Psoas muscle (tissue), 8 donors: ENCODE results near the gene ANKRD17. TPM values are rescaled to one million over a fixed set of nuclear protein-coding genes. Genes with fewer than 3 reads are reported as not detected.

Source experiments
- ATAC-seq, 4 donors: fragments of 200-7000 bp; cut with Tn5 transposase; one replicate each; pipeline ENCODE4 v1.9.1; 2020; ENCODE audit warnings: moderate library complexity in 3 of 4, mild to moderate bottlenecking in 2 of 4
- DNase-seq, 2 donors: peaks; one replicate each; pipeline ENCODE4 v3.0.0-alpha.2; 2020
- H3K27ac ChIP-seq: fragments of 200-600 bp; one replicate; pipeline ENCODE4 v1.8.0; 2022
- H3K27me3 ChIP-seq, 3 donors: fragments of 200-600 bp in 1 of 3; one replicate each; pipeline versions ENCODE4 v1.6.1 to v1.8.0; 2013 to 2022; ENCODE audit warnings: low read length in 2 of 3, mild to moderate bottlenecking in 2 of 3, moderate library complexity in 1 of 3; ENCODE audit not compliant: insufficient read depth in 3 of 3
- H3K36me3 ChIP-seq, 2 donors: fragments of 200-600 bp in 1 of 2; one replicate each; pipeline versions ENCODE4 v1.6.1 to v1.8.0; 2013 to 2022; ENCODE audit warnings: low read depth in 1 of 2, mild to moderate bottlenecking in 1 of 2, moderate library complexity in 1 of 2; ENCODE audit not compliant: insufficient read depth in 1 of 2
- H3K4me1 ChIP-seq: fragments of 200-600 bp; one replicate; pipeline ENCODE4 v1.8.0; 2022
- H3K4me3 ChIP-seq: fragments of 200-600 bp; one replicate; pipeline ENCODE4 v1.8.0; 2022; ENCODE audit warnings: mild to moderate bottlenecking
- H3K9me3 ChIP-seq: fragments of 200-600 bp; one replicate; pipeline ENCODE4 v1.8.0; 2022
- WGBS, 3 donors: extraction: QIAGEN DNeasy Blood & Tissue Kit; methylation state at CpG; one replicate each; pipeline versions ENCODE4 v1.1.6 to v1.1.7; 2013; 5-methylcytosine and 5-hydroxymethylcytosine counted together
- intact Hi-C, 2 donors: fragments of 100-400 bp; cut with DNase I; formaldehyde crosslinking; loops; one replicate each; pipeline versions ENCODE4 v1.11.0 to v1.14.2; 2022
- polyA plus RNA-seq, 3 donors: library from polyadenylated mRNA; stranded (reverse); fragments of 200-250 nt; gene quantifications; one replicate each; pipeline ENCODE4 v1.2.3, GENCODE V29; 2013
- total RNA-seq, 4 donors: library from RNA; stranded (reverse); fragmentation: NEBNext Ultra II Directional in 2 of 4; extraction: Animal tissue kit (Norgen Biotek cat#: 25700) in 2 of 4; gene quantifications; one replicate each; pipeline versions ENCODE4 v1.2.1 to v1.2.4, GENCODE V29; 2021 to 2023
- TF ChIP-seq, protein P1 (sequence below): fragments of 200-600 bp; IDR thresholded peaks from one replicate; pipeline ENCODE4 v1.8.0; 2022; ENCODE audit warnings: antibody characterized with exemption
- donor health status: healthy with polysubstance abuse.
- donor health status: DM: no; HTN: no; CAD: no; lungs with moderate emphysema.
- donor health status: Bipolar disorder and iron deficiency.
- donor health status: healthy.
- donor health status: DM: yes; HTN: yes; CAD: no.
- donor health status: DM: no; HTN: no; CAD: no.
- donor health status: DM: no; HTN: no; CAD: no.
- donor health status: DM: yes; HTN: yes; CAD: no.

Gene ANKRD17
- total and polyA plus RNA-seq, 7 donors = 8.0 to 66.2 (median 46.6) TPM

DNA sequence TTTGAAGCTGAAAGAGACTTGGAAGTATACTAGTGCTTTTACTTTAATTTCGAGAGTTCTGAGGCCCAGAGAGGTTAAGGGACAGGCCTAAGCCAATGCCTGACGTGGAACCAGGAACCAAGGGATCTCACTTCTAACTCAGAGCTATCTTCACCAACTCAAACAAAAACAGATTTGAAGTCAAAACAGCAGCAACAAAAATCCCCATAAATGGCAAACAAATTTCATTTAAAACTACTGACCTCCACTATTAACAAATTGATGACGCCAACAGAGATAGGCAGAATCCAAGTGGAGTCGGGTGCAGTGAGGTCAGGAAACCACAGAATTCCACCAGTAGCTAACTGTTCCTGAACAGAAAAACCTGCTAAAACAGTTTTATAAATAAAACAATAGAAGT, 194.1 kb downstream of the ANKRD17 start:
- H3K27ac ChIP-seq = no peak overlapping the region
- intact Hi-C loops = loop anchor here in 1 of 2 donors (10.0 kb wide), 1 partner anchor 1090 kb away; the partner anchor contains the start of gene MTHFD2L
- ATAC-seq = no peak
- no peak for DNase-seq
- H3K9me3 ChIP-seq = no peaks in the 10 kb centered on the region
- peaks cover 2 to 71% of the 10 kb centered on the region in 2 donors for H3K36me3 ChIP-seq
- no peak overlapping the region for H3K4me3 ChIP-seq
- H3K27me3 ChIP-seq = no peaks in the 10 kb centered on the region
- TF ChIP-seq, protein P1, sequence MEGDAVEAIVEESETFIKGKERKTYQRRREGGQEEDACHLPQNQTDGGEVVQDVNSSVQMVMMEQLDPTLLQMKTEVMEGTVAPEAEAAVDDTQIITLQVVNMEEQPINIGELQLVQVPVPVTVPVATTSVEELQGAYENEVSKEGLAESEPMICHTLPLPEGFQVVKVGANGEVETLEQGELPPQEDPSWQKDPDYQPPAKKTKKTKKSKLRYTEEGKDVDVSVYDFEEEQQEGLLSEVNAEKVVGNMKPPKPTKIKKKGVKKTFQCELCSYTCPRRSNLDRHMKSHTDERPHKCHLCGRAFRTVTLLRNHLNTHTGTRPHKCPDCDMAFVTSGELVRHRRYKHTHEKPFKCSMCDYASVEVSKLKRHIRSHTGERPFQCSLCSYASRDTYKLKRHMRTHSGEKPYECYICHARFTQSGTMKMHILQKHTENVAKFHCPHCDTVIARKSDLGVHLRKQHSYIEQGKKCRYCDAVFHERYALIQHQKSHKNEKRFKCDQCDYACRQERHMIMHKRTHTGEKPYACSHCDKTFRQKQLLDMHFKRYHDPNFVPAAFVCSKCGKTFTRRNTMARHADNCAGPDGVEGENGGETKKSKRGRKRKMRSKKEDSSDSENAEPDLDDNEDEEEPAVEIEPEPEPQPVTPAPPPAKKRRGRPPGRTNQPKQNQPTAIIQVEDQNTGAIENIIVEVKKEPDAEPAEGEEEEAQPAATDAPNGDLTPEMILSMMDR = no peak
- 71 to 84% (median 82%) methylated on average over 4 of the region's 4 CpGs for whole genome bisulfite sequencing, 3 donors
- peaks cover 8% of the 10 kb centered on the region for H3K4me1 ChIP-seq

DNA sequence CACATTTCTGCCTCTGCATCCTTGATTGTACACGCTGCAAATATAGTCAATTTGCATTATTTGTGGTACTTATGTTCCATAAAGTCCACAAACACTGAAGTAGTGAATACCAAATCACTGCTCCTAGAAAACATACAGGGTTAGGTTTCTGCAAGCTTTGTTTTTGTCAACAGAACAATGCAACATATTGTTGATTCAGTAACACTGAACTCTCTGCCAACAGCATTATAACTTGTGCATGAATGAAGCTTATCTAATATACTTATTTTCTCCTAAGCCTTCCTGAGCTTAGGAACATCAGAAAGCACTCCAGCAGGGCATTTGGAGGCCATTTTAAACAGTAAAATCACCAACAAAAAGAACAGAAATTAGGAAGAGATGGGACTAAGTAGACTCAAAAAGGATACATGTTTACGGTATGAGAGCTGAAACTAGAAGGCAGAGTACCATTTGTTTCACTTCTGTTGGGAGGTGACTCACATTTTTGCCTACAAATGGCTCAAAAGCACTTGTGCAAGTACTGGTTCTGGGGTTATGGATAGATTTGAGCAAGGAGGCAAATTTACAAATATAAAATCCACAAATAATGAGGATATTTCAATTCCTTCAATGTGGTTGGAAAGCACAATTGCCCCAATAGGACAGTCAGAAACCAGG, 203.2 kb downstream of the ANKRD17 start:
- ATAC-seq = no peak
- WGBS, 3 donors = 69 to 95% (median 85%) methylated on average over 2 of the region's 2 CpGs

DNA sequence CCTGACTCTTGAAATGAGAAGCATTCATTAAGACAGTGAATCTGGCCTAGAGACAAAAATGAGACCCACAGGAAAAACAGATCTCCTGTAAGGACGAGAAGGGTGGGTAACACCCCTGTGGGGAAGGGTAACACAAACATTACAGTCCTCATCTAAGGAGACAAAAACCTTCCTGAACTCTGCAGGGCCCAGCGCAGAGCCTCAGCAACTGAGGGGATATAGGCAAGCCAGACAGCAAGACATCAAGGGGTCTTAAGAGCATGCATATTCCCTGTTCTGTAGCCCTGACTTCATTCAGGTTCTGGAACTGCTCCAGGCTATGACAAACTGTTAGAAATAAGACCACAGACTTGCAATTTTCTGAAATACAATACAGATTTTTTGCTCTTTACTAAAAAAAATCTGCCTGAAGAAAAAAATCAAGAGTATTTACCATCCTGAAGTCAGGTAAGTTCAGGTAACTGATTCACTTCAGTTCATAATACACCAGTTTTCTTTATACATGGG, 204.6 kb downstream of the ANKRD17 start:
- no peaks in the 10 kb centered on the region for H3K4me1 ChIP-seq
- peaks cover 0 to 53% of the 10 kb centered on the region in 2 donors for H3K36me3 ChIP-seq
- intact Hi-C loops = no loop called here

More for the DNA sequence above, 203.2 kb downstream of the ANKRD17 start:
- no peak for DNase-seq
- H3K4me3 ChIP-seq = no peak overlapping the region
- no peaks in the 10 kb centered on the region for H3K27me3 ChIP-seq
- TF ChIP-seq, protein P1 = no peak
- no peaks in the 10 kb centered on the region for H3K9me3 ChIP-seq
- H3K27ac ChIP-seq = no peak overlapping the region
- no peaks in the 10 kb centered on the region for H3K4me1 ChIP-seq
- intact Hi-C loops = no loop called here
- H3K36me3 ChIP-seq = peaks cover 0 to 66% of the 10 kb centered on the region in 2 donors

DNA sequence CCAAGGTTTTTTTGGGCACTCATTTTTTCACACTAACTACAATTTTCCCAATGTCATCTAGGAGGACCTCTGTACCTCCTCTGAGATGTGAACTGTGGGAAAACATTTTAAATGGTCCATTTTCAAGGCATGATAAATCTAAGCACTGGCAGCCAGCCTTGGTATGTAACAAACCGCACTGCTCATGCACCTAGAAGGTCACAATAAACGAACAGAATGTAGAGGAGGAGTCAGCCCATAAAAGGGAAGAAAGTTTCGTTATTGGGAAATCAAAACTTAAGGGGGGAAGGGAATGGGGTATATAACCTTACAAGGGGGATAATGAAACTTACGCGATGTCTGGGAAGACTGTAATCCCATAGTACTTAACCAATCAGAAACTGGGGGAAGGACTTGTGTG, 205.5 kb downstream of the ANKRD17 start:
- intact Hi-C loops = no loop called here

More for the DNA sequence above, 204.6 kb downstream of the ANKRD17 start:
- ATAC-seq (no peak), DNase-seq (no peak)
- H3K27me3 ChIP-seq = no peaks in the 10 kb centered on the region
- no peak overlapping the region for H3K4me3 ChIP-seq
- TF ChIP-seq, protein P1 = no peak
- H3K9me3 ChIP-seq = no peaks in the 10 kb centered on the region
- H3K27ac ChIP-seq = no peak overlapping the region
- 70 to 79% (median 72%) methylated on average over 2 of the region's 2 CpGs for WGBS, 3 donors

More for the DNA sequence above, 205.5 kb downstream of the ANKRD17 start:
- Histone ChIP-seq H3K27ac (no peak overlapping the region), H3K27me3 (no peaks in the 10 kb centered on the region), H3K4me1 (no peaks in the 10 kb centered on the region), H3K9me3 (no peaks in the 10 kb centered on the region), H3K4me3 (no peak overlapping the region), H3K36me3 (peaks cover 0 to 43% of the 10 kb centered on the region in 2 donors)
- no peak for DNase-seq
- whole genome bisulfite sequencing, 3 donors = 74 to 83% (median 78%) methylated on average over 5 of the region's 5 CpGs
- TF ChIP-seq, protein P1 = no peak
- no peak for ATAC-seq
